HCT116 (cell line): Measurements from ENCODE around the gene RASGEF1C. TPM values are rescaled to one million over a fixed set of nuclear protein-coding genes. Genes with fewer than 3 reads are reported as not detected.

Source experiments
- ATAC-seq: fragments of 200-7000 bp; cut with Tn5 transposase; 2 replicates; pipeline ENCODE4 v1.9.1; 2020; ENCODE audit warnings: mild to moderate bottlenecking, moderate library complexity
- BruUV-seq: library from RNA; stranded (reverse); fragments of 400-500 nt; replicated peaks from 2 replicates; lab custom pipeline; 2021; lab: Mats Ljungman, UMichigan
- CTCF ChIA-PET: fragments of 300-600 bp; sonication (Branson Sonifier 250); formaldehyde crosslinking; loops from one replicate; lab custom pipeline; 2021; ENCODE audit warnings: antibody characterized with exemption; lab: Charles Lee
- POLR2A ChIA-PET: fragments of 300-600, 350-600 bp; sonication (Branson Sonifier 250); formaldehyde crosslinking; loops from one replicate; lab custom pipeline; 2021; ENCODE audit warnings: antibody characterized with exemption; lab: Charles Lee
- RAD21 ChIA-PET, 2 experiments: fragments of 300-600 bp; sonication (Branson Sonifier 250); formaldehyde crosslinking; loops; one replicate each; lab custom pipeline; 2023; ENCODE audit warnings: low total read pairs in 2 of 2; ENCODE audit not compliant: uncharacterized antibody in 2 of 2, unreplicated experiment in 2 of 2, low non-redundant PET in 1 of 2; lab: Charles Lee
- DNase-seq: peaks from one replicate; pipeline ENCODE4 v3.0.0-alpha.2; 2010; ENCODE audit warnings: low read depth, low spot score
- H2AFZ ChIP-seq: fragments of 200-600 bp; shearing (Covaris generic), sonication (generic); 2 replicates; pipeline ENCODE4 v1.6.1; 2017; ENCODE audit warnings: low read depth, mixed run types, mixed read lengths, antibody characterized with exemption, low read length; ENCODE audit not compliant: poor library complexity, severe bottlenecking
- H3K27ac ChIP-seq: 2 replicates; pipeline ENCODE4 v1.5.1; 2012; ENCODE audit warnings: low read depth, low read length
- H3K27me3 ChIP-seq: fragments of 200-600 bp; sonication (generic); 2 replicates; pipeline ENCODE4 v1.6.1; 2016; ENCODE audit warnings: mixed run types, low read length, mixed read lengths; ENCODE audit not compliant: insufficient read depth
- H3K36me3 ChIP-seq, 2 experiments: fragments of 200-500 bp in 1 of 2; fragments of 200-600 bp in 1 of 2; sonication (Bioruptor generic) in 1 of 2; sonication (generic) in 1 of 2; 2 replicates each; pipeline versions ENCODE4 v1.5.1 to v1.6.1; 2014 to 2016; ENCODE audit warnings: low read length in 2 of 2, inconsistent platforms in 1 of 2, mixed read lengths in 1 of 2, mixed run types in 1 of 2; ENCODE audit not compliant: insufficient read depth in 2 of 2, control insufficient read depth in 1 of 2
- H3K4me1 ChIP-seq, 2 experiments: fragments of 200-600 bp in 1 of 2; sonication (generic) in 1 of 2; 2 replicates each; pipeline versions ENCODE4 v1.5.1 to v1.6.1; 2012 to 2017; ENCODE audit warnings: low read length in 2 of 2, inconsistent platforms in 1 of 2, mild to moderate bottlenecking in 1 of 2, mixed read lengths in 1 of 2, mixed run types in 1 of 2, moderate library complexity in 1 of 2; ENCODE audit not compliant: insufficient read depth in 2 of 2, control insufficient read depth in 1 of 2
- H3K4me2 ChIP-seq: fragments of 200-600 bp; sonication (generic); 2 replicates; pipeline ENCODE4 v1.6.1; 2017; ENCODE audit warnings: mixed run types, low read length, mixed read lengths
- H3K4me3 ChIP-seq, 2 experiments: fragments of 200-600 bp in 1 of 2; sonication (generic) in 1 of 2; replicated peaks in 1 of 2; 2 replicates each; pipeline ENCODE4 v1.5.1; 2011 to 2016; ENCODE audit warnings: low read length in 2 of 2, control low read depth in 1 of 2, low read depth in 1 of 2, mild to moderate bottlenecking in 1 of 2, mixed read lengths in 1 of 2, mixed run types in 1 of 2
- H3K79me2 ChIP-seq: fragments of 200-600 bp; sonication (generic); 2 replicates; pipeline ENCODE4 v1.6.1; 2017; ENCODE audit warnings: mild to moderate bottlenecking, mixed run types, low read length, moderate library complexity, mixed read lengths; ENCODE audit not compliant: insufficient read depth
- H3K9ac ChIP-seq: fragments of 200-600 bp; sonication (generic); 2 replicates; pipeline ENCODE4 v1.6.1; 2016; ENCODE audit warnings: low read length, mixed read lengths
- H3K9me2 ChIP-seq: fragments of 200-600 bp; sonication (generic), shearing (Covaris generic); 2 replicates; pipeline ENCODE4 v1.6.1; 2017; ENCODE audit warnings: mixed run types, mild to moderate bottlenecking, moderate library complexity; ENCODE audit not compliant: insufficient read depth
- H3K9me3 ChIP-seq, 2 experiments: fragments of 200-500 bp in 1 of 2; fragments of 200-600 bp in 1 of 2; sonication (Bioruptor generic) in 1 of 2; sonication (generic) in 1 of 2; 2 replicates each; pipeline ENCODE4 v1.6.1; 2014 to 2017; ENCODE audit warnings: low read length in 2 of 2, mixed read lengths in 2 of 2, inconsistent platforms in 1 of 2, low read depth in 1 of 2, mild to moderate bottlenecking in 1 of 2, mixed run types in 1 of 2, moderate library complexity in 1 of 2; ENCODE audit not compliant: control insufficient read depth in 1 of 2, insufficient read depth in 1 of 2
- H4K20me1 ChIP-seq: fragments of 200-600 bp; sonication (generic), shearing (Covaris generic); 2 replicates; pipeline ENCODE4 v1.6.1; 2017; ENCODE audit warnings: mixed run types, mild to moderate bottlenecking, moderate library complexity; ENCODE audit not compliant: insufficient read depth
- CBX3 ChIP-seq: IDR thresholded peaks from 2 replicates; pipeline ENCODE4 v1.6.1; 2012; ENCODE audit warnings: low read depth
- CEBPB ChIP-seq: IDR thresholded peaks from 2 replicates; pipeline ENCODE4 v1.6.1; 2012; ENCODE audit warnings: low read depth
- CTCF ChIP-seq, 3 experiments: fragments of 200-600 bp in 1 of 3; sonication (generic) in 1 of 3; IDR thresholded peaks in 2 of 3; conservative IDR thresholded peaks in 1 of 3; 2 replicates each; pipeline ENCODE4 v1.5.1; 2012 to 2017; ENCODE audit warnings: low read depth in 2 of 3, low read length in 2 of 3, antibody characterized with exemption in 1 of 3, borderline replicate concordance in 1 of 3, control low read depth in 1 of 3, mild to moderate bottlenecking in 1 of 3, mixed read lengths in 1 of 3, mixed run types in 1 of 3, moderate library complexity in 1 of 3; ENCODE audit not compliant: insufficient read depth in 1 of 3
- EGR1 ChIP-seq: IDR thresholded peaks from 2 replicates; pipeline ENCODE4 v1.6.1; 2012; ENCODE audit warnings: low read depth
- ELF1 ChIP-seq: IDR thresholded peaks from 2 replicates; pipeline ENCODE4 v1.6.1; 2012; ENCODE audit warnings: low read depth, borderline replicate concordance
- EZH2 ChIP-seq: fragments of 200-600 bp; sonication (generic); IDR thresholded peaks from 2 replicates; pipeline ENCODE4 v1.6.1; 2017; ENCODE audit warnings: antibody characterized with exemption, mixed run types
- EZH2phosphoT487 ChIP-seq: fragments of 200-600 bp; IDR thresholded peaks from 2 replicates; pipeline ENCODE4 v1.6.1; 2018; ENCODE audit warnings: antibody characterized with exemption, borderline replicate concordance
- JUND ChIP-seq: IDR thresholded peaks from 2 replicates; pipeline ENCODE4 v1.6.1; 2012
- MAX ChIP-seq: IDR thresholded peaks from 2 replicates; pipeline ENCODE4 v1.6.1; 2012
- POLR2A ChIP-seq: IDR thresholded peaks from 2 replicates; pipeline ENCODE4 v1.7.0; 2011; ENCODE audit warnings: borderline replicate concordance; ENCODE audit not compliant: insufficient read depth, insufficient read length; ENCODE audit errors: extremely low read depth
- POLR2AphosphoS5 ChIP-seq: IDR thresholded peaks from 2 replicates; pipeline ENCODE4 v1.6.1; 2011; ENCODE audit warnings: mild to moderate bottlenecking, low read depth, low read length, moderate library complexity
- RAD21 ChIP-seq: IDR thresholded peaks from 2 replicates; pipeline ENCODE4 v1.6.1; 2012; ENCODE audit warnings: low read depth, mild to moderate bottlenecking
- REST ChIP-seq: IDR thresholded peaks from 2 replicates; pipeline ENCODE4 v1.6.1; 2012; ENCODE audit warnings: low read depth
- SIN3A ChIP-seq: IDR thresholded peaks from 2 replicates; pipeline ENCODE4 v1.6.1; 2012; ENCODE audit warnings: low read depth
- TCF7L2 ChIP-seq: IDR thresholded peaks from 2 replicates; pipeline ENCODE4 v1.7.0; 2011; ENCODE audit warnings: borderline replicate concordance, inconsistent platforms; ENCODE audit not compliant: insufficient read depth, insufficient read length; ENCODE audit errors: extremely low read depth
- YY1 ChIP-seq: IDR thresholded peaks from 2 replicates; pipeline ENCODE4 v1.6.1; 2011; ENCODE audit warnings: low read length, low read depth, moderate library complexity, mild to moderate bottlenecking; ENCODE audit not compliant: insufficient replicate concordance; ENCODE audit errors: extremely low read depth
- ZBTB33 ChIP-seq: IDR thresholded peaks from 2 replicates; pipeline ENCODE4 v1.6.1; 2011; ENCODE audit warnings: mild to moderate bottlenecking, low read length, moderate library complexity; ENCODE audit not compliant: insufficient replicate concordance; ENCODE audit errors: extremely low read depth
- ZFX ChIP-seq: fragments of 450-650 bp; IDR thresholded peaks from 2 replicates; pipeline ENCODE4 v1.6.1; 2017
- intact Hi-C: fragments of 100-400 bp; cut with micrococcal nuclease; formaldehyde crosslinking; loops from 2 replicates; pipeline ENCODE4 v1.10.0; 2022
- total RNA-seq: library from RNA; stranded (reverse); gene quantifications from one replicate; pipeline ENCODE4 v1.2.1, GENCODE V29; 2021; ENCODE audit not compliant: unreplicated experiment

Gene RASGEF1C
- total RNA-seq, 1 experiment from 2014 or later = 1.2 TPM

- ATAC-seq = no peak
- TF ChIP-seq EZH2 = no peak
- no peak for TF ChIP-seq SIN3A
- no peak for TF ChIP-seq MAX
- TF ChIP-seq JUND = no peak
- TF ChIP-seq ELF1 = no peak
- TF ChIP-seq POLR2AphosphoS5 = no peak
- no peak for TF ChIP-seq CTCF (IDR thresholded peaks at IDR 0.05 in 2 of 3, conservative IDR thresholded peaks at IDR 0.05 in 1 of 3; ENCODE audit: borderline replicate concordance in 1 of 3, insufficient read depth in 1 of 3, low read depth in 2 of 3, low read length in 2 of 3)
- no peak for TF ChIP-seq YY1
- TF ChIP-seq ZBTB33 = no peak
- no peak for TF ChIP-seq ZFX
- no peak for TF ChIP-seq TCF7L2
- TF ChIP-seq EGR1 = no peak
- TF ChIP-seq EZH2phosphoT487 = no peak
- no peak for TF ChIP-seq CBX3
- TF ChIP-seq POLR2A = no peak
- TF ChIP-seq CEBPB = no peak
- no peak for TF ChIP-seq REST
- TF ChIP-seq RAD21 = no peak
- no peak overlapping the region for H3K27ac ChIP-seq
- H3K9ac ChIP-seq = no peak overlapping the region
- H4K20me1 ChIP-seq = no peaks in the 10 kb centered on the region
- no peaks in the 10 kb centered on the region for H3K36me3 ChIP-seq
- ChIA-PET RAD21 (no interaction called here), POLR2A (no interaction called here), CTCF (no interaction called here)
- no peak overlapping the region for H2AFZ ChIP-seq
- H3K9me2 ChIP-seq = no peaks in the 10 kb centered on the region
- peaks cover 0 to 7% of the 10 kb centered on the region in 2 experiments; a peak in 1 of 4 replicates for H3K9me3 ChIP-seq
- intact Hi-C loops = no loop called here
- no peak overlapping the region for H3K4me3 ChIP-seq
- no TSS peak for BruUV-seq
- peaks cover 48% of the 10 kb centered on the region for H3K79me2 ChIP-seq
- peaks cover 6 to 25% of the 10 kb centered on the region in 2 experiments; a peak in 3 of 4 replicates for H3K4me1 ChIP-seq
- no peak overlapping the region for H3K4me2 ChIP-seq
- DNase-seq = no peak
- H3K27me3 ChIP-seq = no peaks in the 10 kb centered on the region
Measured at GRCh38 chr5:180068519-180069090, 140.4 kb downstream of the RASGEF1C start.
